ENCODE data around the gene ELMOD1.

- TF ChIP-seq, protein P1, sequence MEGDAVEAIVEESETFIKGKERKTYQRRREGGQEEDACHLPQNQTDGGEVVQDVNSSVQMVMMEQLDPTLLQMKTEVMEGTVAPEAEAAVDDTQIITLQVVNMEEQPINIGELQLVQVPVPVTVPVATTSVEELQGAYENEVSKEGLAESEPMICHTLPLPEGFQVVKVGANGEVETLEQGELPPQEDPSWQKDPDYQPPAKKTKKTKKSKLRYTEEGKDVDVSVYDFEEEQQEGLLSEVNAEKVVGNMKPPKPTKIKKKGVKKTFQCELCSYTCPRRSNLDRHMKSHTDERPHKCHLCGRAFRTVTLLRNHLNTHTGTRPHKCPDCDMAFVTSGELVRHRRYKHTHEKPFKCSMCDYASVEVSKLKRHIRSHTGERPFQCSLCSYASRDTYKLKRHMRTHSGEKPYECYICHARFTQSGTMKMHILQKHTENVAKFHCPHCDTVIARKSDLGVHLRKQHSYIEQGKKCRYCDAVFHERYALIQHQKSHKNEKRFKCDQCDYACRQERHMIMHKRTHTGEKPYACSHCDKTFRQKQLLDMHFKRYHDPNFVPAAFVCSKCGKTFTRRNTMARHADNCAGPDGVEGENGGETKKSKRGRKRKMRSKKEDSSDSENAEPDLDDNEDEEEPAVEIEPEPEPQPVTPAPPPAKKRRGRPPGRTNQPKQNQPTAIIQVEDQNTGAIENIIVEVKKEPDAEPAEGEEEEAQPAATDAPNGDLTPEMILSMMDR (IDR thresholded peaks at IDR 0.05; ENCODE audit: insufficient read depth, low read length) = no peak
- no peak for TF ChIP-seq GABPA (IDR thresholded peaks at IDR 0.05; ENCODE audit: low read depth)
These were observed 113.5 kb downstream of the ELMOD1 start for GRCh38 chr11:107704451-107704850.
